Measurements from ENCODE around the gene SORCS1. TPM values are rescaled to one million over a fixed set of nuclear protein-coding genes. Genes with fewer than 3 reads are reported as not detected.

SORCS1 gene
- total RNA-seq, 1 donor from 2014 or later: 1.1 TPM

GRCh38 chr10:106914016-106914415 is 250.5 kb downstream of the SORCS1 start:
- Histone ChIP-seq H3K27me3 (ENCODE audit: insufficient read depth, low read length) (no peaks in the 10 kb centered on the region), H3K9me3 (ENCODE audit: insufficient read depth, low read depth, low read length) (no peaks in the 10 kb centered on the region), H3K4me3 (ENCODE audit: insufficient read depth, low read depth, low read length) (no peak overlapping the region), H3K4me1 (ENCODE audit: insufficient read depth, low read length) (no peaks in the 10 kb centered on the region), H3K9ac (ENCODE audit: low read length) (no peak overlapping the region), H3K27ac (ENCODE audit: low read depth, low read length) (no peak overlapping the region), H4K20me1 (ENCODE audit: insufficient read depth, low read length) (no peaks in the 10 kb centered on the region), H3K79me2 (ENCODE audit: insufficient read depth, low read length) (no peaks in the 10 kb centered on the region), H3K4me2 (ENCODE audit: low read length) (no peak overlapping the region), H2AFZ (ENCODE audit: low read depth, low read length) (no peak overlapping the region), H3K36me3 (ENCODE audit: insufficient read depth, low read length) (no peaks in the 10 kb centered on the region)
- Mint-ChIP-seq H3K4me1 (ENCODE audit: low read depth, unreplicated experiment) (no peaks in the 10 kb centered on the region), H3K9me3 (ENCODE audit: unreplicated experiment) (no peaks in the 10 kb centered on the region), H3K4me3 (ENCODE audit: unreplicated experiment) (no peak overlapping the region), H3K36me3 (ENCODE audit: low read depth, unreplicated experiment) (no peaks in the 10 kb centered on the region), H3K27ac (ENCODE audit: unreplicated experiment) (no peak overlapping the region), H3K27me3 (ENCODE audit: low read depth, unreplicated experiment) (no peaks in the 10 kb centered on the region)
- TF ChIP-seq, protein P1, sequence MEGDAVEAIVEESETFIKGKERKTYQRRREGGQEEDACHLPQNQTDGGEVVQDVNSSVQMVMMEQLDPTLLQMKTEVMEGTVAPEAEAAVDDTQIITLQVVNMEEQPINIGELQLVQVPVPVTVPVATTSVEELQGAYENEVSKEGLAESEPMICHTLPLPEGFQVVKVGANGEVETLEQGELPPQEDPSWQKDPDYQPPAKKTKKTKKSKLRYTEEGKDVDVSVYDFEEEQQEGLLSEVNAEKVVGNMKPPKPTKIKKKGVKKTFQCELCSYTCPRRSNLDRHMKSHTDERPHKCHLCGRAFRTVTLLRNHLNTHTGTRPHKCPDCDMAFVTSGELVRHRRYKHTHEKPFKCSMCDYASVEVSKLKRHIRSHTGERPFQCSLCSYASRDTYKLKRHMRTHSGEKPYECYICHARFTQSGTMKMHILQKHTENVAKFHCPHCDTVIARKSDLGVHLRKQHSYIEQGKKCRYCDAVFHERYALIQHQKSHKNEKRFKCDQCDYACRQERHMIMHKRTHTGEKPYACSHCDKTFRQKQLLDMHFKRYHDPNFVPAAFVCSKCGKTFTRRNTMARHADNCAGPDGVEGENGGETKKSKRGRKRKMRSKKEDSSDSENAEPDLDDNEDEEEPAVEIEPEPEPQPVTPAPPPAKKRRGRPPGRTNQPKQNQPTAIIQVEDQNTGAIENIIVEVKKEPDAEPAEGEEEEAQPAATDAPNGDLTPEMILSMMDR (IDR thresholded peaks at IDR 0.05; ENCODE audit: insufficient read depth, low read depth, low read length): no peak
- no peak for TF ChIP-seq EZH2 (IDR thresholded peaks at IDR 0.05; ENCODE audit: insufficient read depth, low read length)
- FAIRE-seq (no peak), DNase-seq (ENCODE audit: low read depth) (no peak)

GRCh38 chr10:106913348-106913747 is 251.2 kb downstream of the SORCS1 start:
- FAIRE-seq (no peak), DNase-seq (ENCODE audit: low read depth) (no peak)
- H2AFZ ChIP-seq (ENCODE audit: low read depth, low read length): no peak overlapping the region
- no peaks in the 10 kb centered on the region for H3K79me2 ChIP-seq (ENCODE audit: insufficient read depth, low read length)
- H3K4me2 ChIP-seq (ENCODE audit: low read length): no peak overlapping the region
- Mint-ChIP-seq H3K27ac (ENCODE audit: unreplicated experiment) (no peak overlapping the region), H3K27me3 (ENCODE audit: low read depth, unreplicated experiment) (no peaks in the 10 kb centered on the region), H3K9me3 (ENCODE audit: unreplicated experiment) (no peaks in the 10 kb centered on the region), H3K4me3 (ENCODE audit: unreplicated experiment) (no peak overlapping the region), H3K4me1 (ENCODE audit: low read depth, unreplicated experiment) (no peaks in the 10 kb centered on the region), H3K36me3 (ENCODE audit: low read depth, unreplicated experiment) (no peaks in the 10 kb centered on the region)
- no peak overlapping the region for H3K27ac ChIP-seq (ENCODE audit: low read depth, low read length)
- no peak overlapping the region for H3K9ac ChIP-seq (ENCODE audit: low read length)
- H3K4me1 ChIP-seq (ENCODE audit: insufficient read depth, low read length): no peaks in the 10 kb centered on the region
- no peaks in the 10 kb centered on the region for H3K36me3 ChIP-seq (ENCODE audit: insufficient read depth, low read length)
- TF ChIP-seq EZH2 (IDR thresholded peaks at IDR 0.05; ENCODE audit: insufficient read depth, low read length): no peak
- TF ChIP-seq, protein P1 (IDR thresholded peaks at IDR 0.05; ENCODE audit: insufficient read depth, low read depth, low read length): no peak
- H3K27me3 ChIP-seq (ENCODE audit: insufficient read depth, low read length): no peaks in the 10 kb centered on the region
- H4K20me1 ChIP-seq (ENCODE audit: insufficient read depth, low read length): no peaks in the 10 kb centered on the region
- H3K9me3 ChIP-seq (ENCODE audit: insufficient read depth, low read depth, low read length): no peaks in the 10 kb centered on the region
- no peak overlapping the region for H3K4me3 ChIP-seq (ENCODE audit: insufficient read depth, low read depth, low read length)

GRCh38 chr10:106911096-106911495 is 253.4 kb downstream of the SORCS1 start:
- Histone ChIP-seq H3K27ac (ENCODE audit: low read depth, low read length) (no peak overlapping the region), H3K36me3 (ENCODE audit: insufficient read depth, low read length) (no peaks in the 10 kb centered on the region), H3K4me3 (ENCODE audit: insufficient read depth, low read depth, low read length) (no peak overlapping the region), H3K79me2 (ENCODE audit: insufficient read depth, low read length) (no peaks in the 10 kb centered on the region), H3K9ac (ENCODE audit: low read length) (no peak overlapping the region), H4K20me1 (ENCODE audit: insufficient read depth, low read length) (no peaks in the 10 kb centered on the region), H2AFZ (ENCODE audit: low read depth, low read length) (no peak overlapping the region), H3K9me3 (ENCODE audit: insufficient read depth, low read depth, low read length) (peaks cover 4% of the 10 kb centered on the region), H3K4me1 (ENCODE audit: insufficient read depth, low read length) (no peaks in the 10 kb centered on the region), H3K27me3 (ENCODE audit: insufficient read depth, low read length) (no peaks in the 10 kb centered on the region), H3K4me2 (ENCODE audit: low read length) (no peak overlapping the region)
- Mint-ChIP-seq H3K9me3 (ENCODE audit: unreplicated experiment) (no peaks in the 10 kb centered on the region), H3K4me3 (ENCODE audit: unreplicated experiment) (no peak overlapping the region), H3K27ac (ENCODE audit: unreplicated experiment) (no peak overlapping the region), H3K4me1 (ENCODE audit: low read depth, unreplicated experiment) (no peaks in the 10 kb centered on the region), H3K27me3 (ENCODE audit: low read depth, unreplicated experiment) (no peaks in the 10 kb centered on the region), H3K36me3 (ENCODE audit: low read depth, unreplicated experiment) (no peaks in the 10 kb centered on the region)
- no peak for TF ChIP-seq EZH2 (IDR thresholded peaks at IDR 0.05; ENCODE audit: insufficient read depth, low read length)
- TF ChIP-seq, protein P1 (IDR thresholded peaks at IDR 0.05; ENCODE audit: insufficient read depth, low read depth, low read length): no peak
- FAIRE-seq: no peak
- DNase-seq (ENCODE audit: low read depth): no peak
